ENCODE measurements around the gene TNFRSF14. TPM values are rescaled to one million over a fixed set of nuclear protein-coding genes. Genes with fewer than 3 reads are reported as not detected.

Gene TNFRSF14
- total RNA-seq, 2 donors from 2014 or later = 141 to 175 TPM

Other genes with a start within 250 kb of the TNFRSF14 start
- gene MORN1, start 164.8 kb upstream of the TNFRSF14 start, total RNA-seq = 1 to 10 TPM; 6.8 to 6.9 TPM
- 100 to 1,000 TPM; 160 to 166 TPM for gene RER1, start 164.5 kb upstream of the TNFRSF14 start, total RNA-seq
- gene PEX10, start 143.8 kb upstream of the TNFRSF14 start, total RNA-seq = 10 to 100 TPM; 10.2 to 11.4 TPM
- 10 to 100 TPM; 13.9 to 26.3 TPM for gene PLCH2, start 80.1 kb upstream of the TNFRSF14 start, total RNA-seq
- 10 to 100 TPM; 44.6 to 49.7 TPM for gene PANK4, start 29.8 kb upstream of the TNFRSF14 start, total RNA-seq
- under 1 TPM in 1 of 2 donors, not detected in 1; 0.49 TPM for gene HES5, start 26.1 kb upstream of the TNFRSF14 start, total RNA-seq
- 10 to 100 TPM; 34.8 to 39.2 TPM for gene PRXL2B, start 30.4 kb downstream of the TNFRSF14 start, total RNA-seq
- 1 to 10 TPM; 1.5 to 1.9 TPM for gene MMEL1, start 76.6 kb downstream of the TNFRSF14 start, total RNA-seq
- under 1 TPM; 0.43 to 0.88 TPM for gene TTC34, start 245.3 kb downstream of the TNFRSF14 start, total RNA-seq